H9 (cell line): ENCODE measurements around the gene CYFIP1. TPM values are rescaled to one million over a fixed set of nuclear protein-coding genes. Genes with fewer than 3 reads are reported as not detected.

ENCODE experiments used
- DNase-seq: peaks from one replicate; pipeline ENCODE4 v3.0.0-alpha.2; 2017
- H2AFZ ChIP-seq: one replicate; pipeline ENCODE4 v1.6.1; 2013; ENCODE audit warnings: mild to moderate bottlenecking, low read length, control low read depth, moderate library complexity
- H2AK5ac ChIP-seq: 2 replicates; pipeline ENCODE4 v1.6.1; 2013; ENCODE audit warnings: low read length, control low read depth, mixed read lengths; ENCODE audit not compliant: insufficient read length
- H2BK120ac ChIP-seq: one replicate; pipeline ENCODE4 v1.6.1; 2013; ENCODE audit warnings: low read depth, mild to moderate bottlenecking, low read length, control low read depth, inconsistent platforms; ENCODE audit not compliant: poor library complexity, severe bottlenecking
- H2BK12ac ChIP-seq: 2 replicates; pipeline ENCODE4 v1.6.1; 2013; ENCODE audit warnings: low read length, control low read depth, mixed read lengths, low read depth; ENCODE audit not compliant: insufficient read length
- H2BK15ac ChIP-seq: 2 replicates; pipeline ENCODE4 v1.6.1; 2013; ENCODE audit warnings: low read depth, low read length, control low read depth
- H2BK20ac ChIP-seq: one replicate; pipeline ENCODE4 v1.6.1; 2013; ENCODE audit warnings: low read depth, mild to moderate bottlenecking, low read length, control low read depth, inconsistent platforms; ENCODE audit not compliant: poor library complexity, severe bottlenecking
- H2BK5ac ChIP-seq: 2 replicates; pipeline ENCODE4 v1.6.1; 2013; ENCODE audit warnings: low read length, control low read depth, mixed read lengths; ENCODE audit not compliant: insufficient read length
- H3K14ac ChIP-seq: 2 replicates; pipeline ENCODE4 v1.6.1; 2013; ENCODE audit warnings: low read length, control low read depth; ENCODE audit not compliant: insufficient read depth
- H3K18ac ChIP-seq: 2 replicates; pipeline ENCODE4 v1.6.1; 2013; ENCODE audit warnings: low read depth, mild to moderate bottlenecking, mixed read lengths, low read length, control low read depth; ENCODE audit not compliant: insufficient read length
- H3K23ac ChIP-seq: 2 replicates; pipeline ENCODE4 v1.6.1; 2013; ENCODE audit warnings: low read length, control low read depth, mixed read lengths, low read depth; ENCODE audit not compliant: insufficient read length
- H3K23me2 ChIP-seq: 2 replicates; pipeline ENCODE4 v1.6.1; 2013; ENCODE audit warnings: low read depth, mild to moderate bottlenecking, mixed read lengths, low read length, control low read depth; ENCODE audit not compliant: insufficient read length, poor library complexity, severe bottlenecking
- H3K27ac ChIP-seq: 2 replicates; pipeline ENCODE4 v1.5.1; 2013; ENCODE audit warnings: low read length, control low read depth, mixed read lengths, low read depth; ENCODE audit not compliant: insufficient read length
- H3K27me3 ChIP-seq: 2 replicates; pipeline ENCODE4 v1.6.1; 2013; ENCODE audit warnings: low read length, control low read depth, inconsistent platforms; ENCODE audit not compliant: insufficient read depth
- H3K4ac ChIP-seq: 2 replicates; pipeline ENCODE4 v1.6.1; 2013; ENCODE audit warnings: low read depth, mild to moderate bottlenecking, control low read depth, inconsistent platforms, low read length, moderate library complexity
- H3K4me1 ChIP-seq: 2 replicates; pipeline ENCODE4 v1.6.1; 2013; ENCODE audit warnings: low read length, control low read depth, inconsistent platforms; ENCODE audit not compliant: insufficient read depth
- H3K4me2 ChIP-seq: 2 replicates; pipeline ENCODE4 v1.6.1; 2013; ENCODE audit warnings: low read length, control low read depth, mixed read lengths; ENCODE audit not compliant: insufficient read length, insufficient read depth
- H3K56ac ChIP-seq: 2 replicates; pipeline ENCODE4 v1.6.1; 2013; ENCODE audit warnings: low read depth, mild to moderate bottlenecking, mixed read lengths, low read length, control low read depth; ENCODE audit not compliant: insufficient read length
- H3K79me1 ChIP-seq: 2 replicates; pipeline ENCODE4 v1.6.1; 2013; ENCODE audit warnings: low read depth, mild to moderate bottlenecking, moderate library complexity, low read length, control low read depth, inconsistent platforms; ENCODE audit not compliant: insufficient read depth, poor library complexity, severe bottlenecking
- H3K79me2 ChIP-seq: 2 replicates; pipeline ENCODE4 v1.6.1; 2013; ENCODE audit warnings: low read length, control low read depth, inconsistent platforms; ENCODE audit not compliant: insufficient read depth
- H3K9ac ChIP-seq: 2 replicates; pipeline ENCODE4 v1.6.1; 2013; ENCODE audit warnings: low read length, control low read depth, mixed read lengths; ENCODE audit not compliant: insufficient read length; ENCODE audit errors: extremely low read depth
- H3K9me3 ChIP-seq: one replicate; pipeline ENCODE4 v1.6.1; 2013; ENCODE audit warnings: low read depth, low read length, inconsistent platforms; ENCODE audit not compliant: control insufficient read depth
- H3T11ph ChIP-seq: one replicate; pipeline ENCODE4 v1.6.1; 2013; ENCODE audit warnings: mild to moderate bottlenecking, low read length, control low read depth, inconsistent platforms
- H4K20me1 ChIP-seq: one replicate; pipeline ENCODE4 v1.6.1; 2013; ENCODE audit not compliant: control insufficient read depth, insufficient read length, insufficient read depth
- H4K5ac ChIP-seq: 2 replicates; pipeline ENCODE4 v1.6.1; 2013; ENCODE audit warnings: low read depth, mild to moderate bottlenecking, mixed read lengths, low read length, control low read depth; ENCODE audit not compliant: insufficient read length
- H4K8ac ChIP-seq: replicated peaks from 2 replicates; pipeline ENCODE4 v1.6.1; 2013; ENCODE audit warnings: low read length, control low read depth, mixed read lengths, low read depth; ENCODE audit not compliant: insufficient read length
- H4K91ac ChIP-seq: 2 replicates; pipeline ENCODE4 v1.6.1; 2013; ENCODE audit warnings: low read depth, mild to moderate bottlenecking, moderate library complexity, mixed read lengths, low read length, control low read depth; ENCODE audit not compliant: insufficient read length
- H3K27ac Mint-ChIP-seq, 3 experiments: 2 replicates in 2 of 3; 3 replicates in 1 of 3; pipeline ENCODE4 v1.8.0; 2020 to 2021; ENCODE audit warnings: mixed read lengths in 3 of 3, mild to moderate bottlenecking in 1 of 3, moderate library complexity in 1 of 3
- H3K27me3 Mint-ChIP-seq: 2 replicates; pipeline ENCODE4 v1.8.0; 2021; ENCODE audit warnings: low read depth, mild to moderate bottlenecking, moderate library complexity, mixed read lengths
- H3K36me3 Mint-ChIP-seq, 3 experiments: 2 replicates in 2 of 3; 3 replicates in 1 of 3; pipeline ENCODE4 v1.8.0; 2020 to 2021; ENCODE audit warnings: low read depth in 3 of 3, mixed read lengths in 3 of 3; ENCODE audit not compliant: insufficient read depth in 1 of 3
- H3K4me1 Mint-ChIP-seq, 2 experiments: 2 replicates each; pipeline ENCODE4 v1.8.0; 2020; ENCODE audit warnings: mixed read lengths in 2 of 2
- H3K4me3 Mint-ChIP-seq, 2 experiments: 2 replicates in 1 of 2; 3 replicates in 1 of 2; pipeline ENCODE4 v1.8.0; 2020 to 2021; ENCODE audit warnings: mild to moderate bottlenecking in 2 of 2, mixed read lengths in 2 of 2, moderate library complexity in 1 of 2
- H3K9me3 Mint-ChIP-seq, 2 experiments: 2 replicates in 1 of 2; 3 replicates in 1 of 2; pipeline ENCODE4 v1.8.0; 2020; ENCODE audit warnings: mild to moderate bottlenecking in 2 of 2, mixed read lengths in 2 of 2, moderate library complexity in 1 of 2
- WGBS: extraction: QIAGEN DNeasy Blood & Tissue Kit; methylation state at CpG from one replicate; pipeline ENCODE4 v1.1.7; 2013; ENCODE audit warnings: missing lambda C conversion rate, low lambda C conversion rate, mixed read lengths; ENCODE audit not compliant: insufficient read length; ENCODE audit errors: extremely low coverage; 5-methylcytosine and 5-hydroxymethylcytosine counted together
- total RNA-seq: library from RNA; stranded (reverse); gene quantifications from 2 replicates; pipeline ENCODE4 v1.2.1, GENCODE V29; 2021
- TF ChIP-seq, protein P1 (sequence below): fragments of 200-600 bp; sonication (generic); conservative IDR thresholded peaks from 3 replicates; pipeline ENCODE4 v1.8.0; 2021; ENCODE audit warnings: antibody characterized with exemption, mild to moderate bottlenecking

Gene CYFIP1
- total RNA-seq, 1 experiment from 2014 or later: 71.2 TPM

DNA sequence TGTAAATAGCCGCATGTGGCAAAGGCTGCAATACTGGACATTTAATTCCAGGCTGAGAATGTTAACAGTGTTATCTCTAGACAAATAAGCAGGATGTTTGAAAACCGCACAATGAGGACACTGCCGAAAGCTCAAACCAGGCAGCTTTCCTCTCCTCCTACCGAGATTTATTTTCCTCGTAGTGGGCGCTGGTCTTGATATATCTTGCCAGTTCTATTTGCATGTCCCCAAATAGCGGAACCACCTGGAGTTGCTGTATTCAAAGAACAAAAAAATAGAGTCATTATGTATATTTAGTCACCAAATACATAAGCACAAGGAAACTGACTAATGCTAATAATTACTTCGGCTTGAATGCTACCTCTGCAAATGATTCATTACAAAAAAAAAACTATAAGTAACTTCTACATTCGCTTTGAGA is 46.5 kb downstream of the CYFIP1 start:
- H3K79me1 ChIP-seq: no peaks in the 10 kb centered on the region
- H3K14ac ChIP-seq: no peak overlapping the region
- H2AK5ac ChIP-seq: no peak overlapping the region
- H3K36me3 Mint-ChIP-seq: peaks cover 16 to 53% (median 16%) of the 10 kb centered on the region in 3 experiments; a peak in 6 of 7 replicates
- no peaks in the 10 kb centered on the region for H3K23me2 ChIP-seq
- no peak overlapping the region for H3K4ac ChIP-seq
- no peak overlapping the region for H2BK5ac ChIP-seq
- H3K4me3 Mint-ChIP-seq: no peak overlapping the region
- DNase-seq: no peak
- TF ChIP-seq, protein P1, sequence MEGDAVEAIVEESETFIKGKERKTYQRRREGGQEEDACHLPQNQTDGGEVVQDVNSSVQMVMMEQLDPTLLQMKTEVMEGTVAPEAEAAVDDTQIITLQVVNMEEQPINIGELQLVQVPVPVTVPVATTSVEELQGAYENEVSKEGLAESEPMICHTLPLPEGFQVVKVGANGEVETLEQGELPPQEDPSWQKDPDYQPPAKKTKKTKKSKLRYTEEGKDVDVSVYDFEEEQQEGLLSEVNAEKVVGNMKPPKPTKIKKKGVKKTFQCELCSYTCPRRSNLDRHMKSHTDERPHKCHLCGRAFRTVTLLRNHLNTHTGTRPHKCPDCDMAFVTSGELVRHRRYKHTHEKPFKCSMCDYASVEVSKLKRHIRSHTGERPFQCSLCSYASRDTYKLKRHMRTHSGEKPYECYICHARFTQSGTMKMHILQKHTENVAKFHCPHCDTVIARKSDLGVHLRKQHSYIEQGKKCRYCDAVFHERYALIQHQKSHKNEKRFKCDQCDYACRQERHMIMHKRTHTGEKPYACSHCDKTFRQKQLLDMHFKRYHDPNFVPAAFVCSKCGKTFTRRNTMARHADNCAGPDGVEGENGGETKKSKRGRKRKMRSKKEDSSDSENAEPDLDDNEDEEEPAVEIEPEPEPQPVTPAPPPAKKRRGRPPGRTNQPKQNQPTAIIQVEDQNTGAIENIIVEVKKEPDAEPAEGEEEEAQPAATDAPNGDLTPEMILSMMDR: no peak
- H2AFZ ChIP-seq: no peak overlapping the region
- H4K91ac ChIP-seq: no peak overlapping the region
- no peaks in the 10 kb centered on the region for H3K4me1 ChIP-seq
- no peak overlapping the region for H4K5ac ChIP-seq
- no peak overlapping the region for H3K4me2 ChIP-seq
- H3K27ac ChIP-seq: no peak overlapping the region
- H3K4me1 Mint-ChIP-seq: no peaks in the 10 kb centered on the region
- no peak overlapping the region for H3K18ac ChIP-seq
- no peak overlapping the region for H2BK12ac ChIP-seq
- H2BK120ac ChIP-seq: no peak overlapping the region
- no peaks in the 10 kb centered on the region for H3K79me2 ChIP-seq
- H2BK20ac ChIP-seq: no peak overlapping the region
- no peaks in the 10 kb centered on the region for H3K27me3 Mint-ChIP-seq
- no peaks in the 10 kb centered on the region for H3K27me3 ChIP-seq
- no peak overlapping the region for H3K23ac ChIP-seq
- no peak overlapping the region for H3K56ac ChIP-seq
- H3T11ph ChIP-seq: no peak overlapping the region
- H4K20me1 ChIP-seq: no peaks in the 10 kb centered on the region
- no peaks in the 10 kb centered on the region for H3K9me3 ChIP-seq
- no peak overlapping the region for H2BK15ac ChIP-seq
- H3K9ac ChIP-seq: no peak overlapping the region
- H3K9me3 Mint-ChIP-seq: no peaks in the 10 kb centered on the region
- 100% methylated on average over 1 of the region's 9 CpGs for WGBS
- no peak overlapping the region for H3K27ac Mint-ChIP-seq
- no peak overlapping the region for H4K8ac ChIP-seq
